GM18907 (cell line): ENCODE data around the gene DICER1.
A peak's percentile ranks its signal among the peaks of the same experiment; 100 is the strongest.
"Not testable (repeated sequence)": the region's sequence is repeated elsewhere in the genome, so short reads cannot be mapped to it uniquely, and the experiment has no call there.

ENCODE experiments used
- ATAC-seq: cut with Tn5 transposase; IDR thresholded peaks from one replicate; pipeline ENCODE4 v1.9.1; 2021; ENCODE audit warnings: mild to moderate bottlenecking, moderate library complexity; ENCODE audit not compliant: unreplicated experiment

DICER1 gene

DNA sequence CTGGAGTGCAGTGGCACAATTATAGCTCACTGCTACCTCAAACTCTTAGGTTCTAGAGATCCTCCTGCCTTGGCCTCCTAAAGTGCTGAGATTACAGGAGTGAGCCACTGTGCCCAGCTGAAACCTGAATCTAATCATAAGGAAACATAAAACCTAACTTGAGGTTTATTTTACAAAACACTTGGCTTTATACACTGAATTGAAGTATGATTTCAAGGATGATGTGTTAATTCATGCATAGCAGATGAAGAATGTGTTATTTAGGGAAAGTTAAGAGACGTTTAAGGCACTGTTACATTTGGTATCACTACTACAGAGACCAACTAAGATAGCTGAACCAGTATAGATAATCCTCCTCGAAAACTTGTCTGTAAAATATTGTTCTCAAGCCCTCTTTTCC lies 6.4 kb downstream of the DICER1 start:
- no peak for ATAC-seq

DNA sequence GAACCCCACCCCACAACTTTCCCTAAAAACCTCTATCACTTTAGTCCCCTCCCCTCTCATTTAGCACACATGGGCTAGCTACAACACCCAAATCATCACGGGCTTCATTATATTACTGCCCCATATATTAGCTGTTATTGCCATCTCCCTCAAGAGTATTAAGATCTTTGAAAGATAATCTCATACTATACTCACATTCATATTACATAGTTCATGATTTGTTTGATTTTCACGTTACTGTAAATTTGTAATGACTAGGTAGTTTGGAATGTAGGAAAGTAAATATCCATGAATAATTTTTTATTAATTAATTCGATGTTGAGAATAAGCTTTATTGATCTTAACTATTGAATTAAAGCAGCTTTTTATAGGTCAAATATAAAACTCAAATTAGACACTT lies 7.9 kb downstream of the DICER1 start:
- ATAC-seq: no peak

DNA sequence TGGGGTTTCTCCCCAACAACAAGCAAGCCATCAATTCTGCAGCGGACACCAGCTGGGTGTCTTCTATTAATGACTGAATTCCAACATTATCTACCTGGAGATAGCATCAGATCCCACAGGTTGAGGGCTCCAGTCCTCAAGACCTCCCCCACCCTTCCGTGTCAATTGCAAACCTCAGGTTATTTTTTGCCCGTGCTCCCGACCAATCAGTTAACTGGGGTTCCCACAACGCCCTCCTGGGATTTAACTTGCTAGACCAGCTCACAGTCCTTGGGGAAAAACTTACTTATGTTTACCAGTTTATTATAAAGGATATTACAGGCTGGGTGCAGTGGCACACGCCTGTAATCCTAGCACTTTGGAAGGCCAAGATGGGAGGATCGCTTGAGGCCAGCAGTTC lies 9.7 kb downstream of the DICER1 start:
- ATAC-seq: no peak

DNA sequence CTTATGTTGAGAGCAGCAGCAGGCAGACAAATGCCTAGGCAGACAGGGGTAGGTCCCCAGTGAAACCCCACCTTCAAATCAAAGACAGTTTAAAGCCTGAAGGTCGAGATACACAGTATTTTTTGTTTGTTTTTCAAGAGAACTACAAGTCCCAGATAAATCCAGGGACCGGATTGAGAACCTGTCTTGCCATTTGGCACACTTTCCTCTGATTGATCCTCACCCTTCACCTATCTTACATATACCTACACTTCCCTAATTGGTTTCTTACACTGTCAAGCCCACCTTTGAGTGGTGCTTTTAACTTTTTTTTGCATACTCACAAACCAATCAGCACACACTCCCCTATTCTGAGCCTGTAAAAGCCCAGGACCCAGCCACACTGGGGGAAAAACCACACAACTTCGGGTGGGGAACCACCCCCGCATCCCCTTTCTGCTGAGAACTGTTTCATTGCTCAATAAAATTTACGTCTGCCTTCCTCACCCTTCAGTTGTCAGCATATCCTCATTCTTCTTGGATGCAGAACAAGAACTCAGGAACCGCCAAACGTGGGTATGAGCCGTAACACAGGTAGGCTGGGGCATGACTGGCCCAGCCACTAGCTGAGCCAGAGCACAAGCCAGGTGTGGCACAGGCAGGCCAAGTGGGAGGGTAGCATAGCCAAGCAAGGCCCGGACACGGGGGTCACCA lies 11.1 kb downstream of the DICER1 start:
- ATAC-seq: no peak

DNA sequence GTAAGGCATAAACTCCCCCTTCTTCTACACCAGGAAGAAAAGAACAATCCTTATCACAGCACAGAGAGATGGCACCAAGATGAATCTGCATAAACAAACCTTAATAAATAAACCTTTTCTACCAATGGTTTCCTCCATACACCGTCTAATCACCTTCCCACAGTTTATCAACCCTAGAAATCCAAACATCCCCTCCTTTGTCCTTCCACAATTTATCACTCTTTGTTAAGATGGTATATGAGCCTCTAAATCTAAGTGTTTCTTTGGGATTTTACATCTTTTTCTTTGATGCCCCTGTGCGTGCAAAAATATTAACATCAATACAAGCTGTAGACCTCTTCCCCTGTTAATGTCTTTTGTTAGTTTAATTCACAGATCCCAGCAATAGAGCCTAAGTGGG lies 12.5 kb downstream of the DICER1 start:
- no peak for ATAC-seq

DNA sequence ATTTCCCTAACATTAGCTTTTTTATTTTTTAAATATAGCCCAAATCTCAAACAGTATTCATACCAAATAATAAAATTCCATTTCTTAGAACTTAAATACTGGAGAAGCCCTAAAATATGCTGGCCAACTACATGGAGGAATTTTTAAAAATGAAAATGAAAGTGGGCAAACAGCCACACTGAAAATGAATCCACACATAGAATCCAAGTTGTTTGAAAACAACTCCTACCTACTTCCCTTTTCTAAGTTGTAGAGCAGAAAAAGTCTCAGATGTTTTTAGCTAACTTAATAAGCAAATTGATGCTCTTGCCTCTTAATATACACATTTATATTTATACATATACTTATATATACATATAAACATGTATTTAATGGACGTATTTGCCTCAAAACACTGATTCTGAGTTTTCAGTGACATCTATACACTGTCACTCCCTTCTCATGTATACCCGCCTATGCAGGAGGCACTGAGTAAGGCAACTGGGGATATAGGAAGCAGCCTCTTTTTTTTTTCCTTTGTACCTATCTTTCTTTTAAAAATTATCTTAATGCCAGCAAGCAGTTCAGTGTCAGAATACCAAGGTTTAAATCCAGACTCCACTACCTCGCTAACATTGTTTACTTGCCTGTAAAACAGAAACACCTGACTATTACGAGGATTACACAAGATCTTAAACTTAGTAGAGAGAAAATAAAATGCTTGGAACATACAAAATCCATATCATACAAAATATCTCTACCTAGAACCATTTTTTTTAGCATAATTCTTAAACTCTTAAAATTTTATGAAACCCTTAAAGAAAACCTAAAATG lies 13.3 kb downstream of the DICER1 start:
- ATAC-seq: peak; percentile 46

DNA sequence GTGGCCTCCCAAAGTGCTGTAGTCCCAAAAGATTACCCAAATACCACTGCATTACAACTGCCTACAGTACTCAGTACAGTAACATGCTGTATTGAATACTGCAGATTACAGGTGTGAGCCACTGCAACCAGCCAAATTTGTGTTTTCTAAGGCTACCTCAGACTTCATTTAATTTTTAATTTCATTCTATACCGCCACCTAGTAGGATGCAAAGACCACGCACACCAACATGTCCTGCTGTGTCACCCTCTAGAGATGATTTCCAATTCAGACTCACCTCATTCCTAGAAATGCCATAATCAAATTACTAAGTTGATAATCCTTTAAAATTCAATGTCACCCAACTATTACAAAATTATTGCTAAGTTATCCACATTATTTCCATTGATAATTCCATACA lies 15.1 kb downstream of the DICER1 start:
- ATAC-seq: no peak

DNA sequence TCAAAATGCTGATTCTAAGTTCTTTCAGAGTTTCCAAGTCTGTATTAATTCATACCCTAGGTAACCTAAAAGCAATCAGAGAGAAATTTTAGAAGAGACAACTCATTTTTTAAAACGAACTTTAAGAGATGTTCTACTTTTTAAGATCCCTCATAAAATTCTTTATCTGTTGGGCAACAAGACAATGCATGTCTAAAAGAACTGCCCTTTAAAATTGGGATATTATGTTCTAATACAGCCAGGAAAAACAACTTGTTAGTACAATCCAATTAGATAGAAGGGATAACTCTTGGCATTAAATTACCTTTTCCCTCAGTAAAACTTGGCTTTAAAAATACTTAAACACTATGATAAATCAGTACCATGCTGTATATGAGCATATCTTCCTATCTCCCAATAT lies 15.6 kb downstream of the DICER1 start:
- no peak for ATAC-seq

DNA sequence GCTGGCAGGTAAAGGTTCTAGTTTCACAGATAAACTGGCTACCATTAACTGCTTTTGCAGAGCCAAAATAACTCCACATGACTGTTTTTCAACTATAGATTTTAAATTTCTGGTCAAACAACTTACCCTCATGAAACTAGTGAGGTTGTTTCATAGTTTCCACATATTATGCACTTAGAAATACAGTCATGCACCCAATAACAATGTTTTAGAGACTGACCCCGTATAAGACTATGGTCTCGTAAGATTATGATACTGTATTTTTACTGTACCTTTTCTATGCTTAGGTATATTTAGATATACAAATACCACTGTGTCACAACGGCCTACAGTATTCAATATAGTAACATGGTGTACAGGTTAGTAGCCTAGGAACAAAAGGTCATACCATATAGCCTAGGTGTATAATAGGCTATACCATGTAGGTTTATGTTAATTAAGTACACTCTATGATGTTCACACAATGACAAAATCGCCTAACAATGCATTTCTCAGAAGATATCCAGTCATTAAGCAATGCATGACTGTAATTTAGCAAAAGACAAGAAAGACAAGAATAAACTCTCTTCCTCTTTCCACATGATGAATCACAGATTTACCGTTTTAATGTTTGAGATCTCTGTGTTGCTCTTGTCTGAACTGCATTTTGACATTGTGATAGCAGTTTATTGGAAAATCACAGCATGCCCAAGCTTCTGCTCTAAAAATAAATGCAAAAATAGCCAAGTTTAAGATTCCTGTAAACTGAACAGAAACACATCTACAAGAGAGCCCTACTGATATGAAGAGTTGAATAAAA lies 17.1 kb downstream of the DICER1 start:
- ATAC-seq: no peak

DNA sequence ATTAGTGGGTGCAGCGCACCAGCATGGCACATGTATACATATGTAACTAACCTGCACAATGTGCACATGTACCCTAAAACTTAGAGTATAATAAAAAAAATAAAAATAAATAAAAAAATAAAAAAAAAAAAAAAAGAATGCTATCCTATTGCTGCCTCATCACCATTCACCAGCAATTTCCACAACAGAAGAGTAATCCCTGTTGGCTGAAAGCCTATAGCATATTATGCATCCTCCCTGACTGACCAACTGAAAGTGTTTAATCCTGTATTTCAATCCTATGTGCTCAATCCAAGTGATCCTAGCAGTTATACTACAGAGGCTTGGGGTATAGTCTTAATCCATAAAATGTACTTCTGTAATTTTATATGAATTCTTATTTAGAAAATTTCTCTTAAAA lies 18.5 kb downstream of the DICER1 start:
- ATAC-seq: no peak

DNA sequence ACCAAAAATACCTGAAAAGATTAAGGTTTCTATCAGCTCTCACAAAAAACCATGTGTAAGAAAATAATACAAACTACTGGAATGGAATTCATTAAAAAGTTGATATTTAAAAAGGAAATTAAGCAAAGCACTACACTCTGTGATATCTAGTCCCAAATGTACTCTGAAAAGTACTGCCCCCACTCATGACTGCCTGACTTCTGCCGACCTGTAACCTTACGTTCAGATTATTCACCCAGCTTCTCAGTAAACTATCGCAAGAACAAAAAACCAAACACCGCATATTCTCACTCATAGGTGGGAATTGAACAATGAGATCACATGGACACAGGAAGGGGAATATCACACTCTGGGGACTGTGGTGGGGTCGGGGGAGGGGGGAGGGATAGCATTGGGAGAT lies 18.9 kb downstream of the DICER1 start:
- not testable (repeated sequence) for ATAC-seq

DNA sequence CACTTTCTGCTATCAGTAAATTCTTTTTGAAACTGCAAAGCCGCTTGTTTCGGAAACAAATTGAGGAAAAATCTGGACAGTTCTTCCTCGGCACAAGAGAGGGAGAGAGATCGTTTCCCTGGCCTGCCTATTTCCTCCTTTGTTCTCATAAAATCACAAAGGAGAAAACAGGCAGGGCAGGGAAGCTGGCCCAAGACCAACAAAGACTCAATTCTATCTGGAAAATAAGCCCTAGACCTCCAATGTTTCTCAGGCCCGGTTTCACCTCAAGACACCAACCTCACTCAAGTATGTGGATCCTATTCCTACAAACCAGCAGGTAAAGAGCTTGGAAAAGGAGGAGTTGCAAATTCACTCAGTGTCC lies 19.5 kb downstream of the DICER1 start:
- no peak for ATAC-seq

DNA sequence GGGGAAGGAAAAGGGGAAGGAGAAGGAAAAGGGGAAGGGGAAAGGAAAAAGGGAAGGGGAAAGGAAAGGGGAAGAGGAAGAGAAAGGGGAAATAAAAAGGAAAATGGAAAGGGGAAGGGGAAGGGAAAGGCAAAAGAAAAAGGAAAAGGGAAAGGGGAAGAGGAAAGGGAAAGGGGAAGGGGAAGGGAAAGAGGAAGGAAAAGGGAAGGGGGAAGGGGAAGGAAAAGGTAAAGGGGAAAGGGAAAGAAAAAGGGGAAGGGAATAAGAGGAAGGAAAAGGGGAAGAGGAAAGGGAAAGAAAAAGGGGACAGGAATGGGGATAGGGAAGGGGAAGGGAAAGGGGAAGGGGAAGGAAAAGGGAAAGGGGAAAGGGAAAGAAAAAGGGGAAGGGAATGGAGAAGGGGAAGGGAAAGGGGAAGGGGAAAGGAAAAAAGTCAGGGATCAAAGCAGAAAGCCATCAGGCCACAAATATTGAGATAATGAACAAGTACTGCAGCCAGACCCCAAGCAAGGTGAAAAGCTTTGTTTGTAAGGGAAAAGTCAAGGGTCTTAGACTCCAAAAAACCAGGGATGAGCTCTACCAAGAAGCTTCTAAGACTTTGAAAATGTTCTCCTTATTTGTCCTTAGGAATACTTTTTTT lies 20.0 kb downstream of the DICER1 start:
- no peak for ATAC-seq

DNA sequence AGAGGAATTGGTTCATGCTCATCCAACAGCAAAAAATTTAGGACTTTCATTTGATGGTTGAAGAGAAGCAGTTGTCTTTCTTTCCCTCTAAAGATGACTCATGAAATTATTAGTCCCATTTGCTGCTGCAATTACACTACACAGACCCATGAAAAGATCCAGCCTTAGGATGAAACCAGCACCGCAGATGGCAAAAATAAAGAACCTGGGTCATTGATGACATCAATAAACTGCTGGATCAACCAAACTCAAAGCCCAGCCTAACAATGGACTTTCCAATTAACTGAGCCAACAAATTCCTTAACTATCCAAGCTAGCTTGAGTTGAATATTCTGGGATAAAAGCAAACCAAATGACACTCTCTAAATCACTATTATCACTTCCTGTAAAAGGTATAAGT lies 20.7 kb downstream of the DICER1 start:
- no peak for ATAC-seq

DNA sequence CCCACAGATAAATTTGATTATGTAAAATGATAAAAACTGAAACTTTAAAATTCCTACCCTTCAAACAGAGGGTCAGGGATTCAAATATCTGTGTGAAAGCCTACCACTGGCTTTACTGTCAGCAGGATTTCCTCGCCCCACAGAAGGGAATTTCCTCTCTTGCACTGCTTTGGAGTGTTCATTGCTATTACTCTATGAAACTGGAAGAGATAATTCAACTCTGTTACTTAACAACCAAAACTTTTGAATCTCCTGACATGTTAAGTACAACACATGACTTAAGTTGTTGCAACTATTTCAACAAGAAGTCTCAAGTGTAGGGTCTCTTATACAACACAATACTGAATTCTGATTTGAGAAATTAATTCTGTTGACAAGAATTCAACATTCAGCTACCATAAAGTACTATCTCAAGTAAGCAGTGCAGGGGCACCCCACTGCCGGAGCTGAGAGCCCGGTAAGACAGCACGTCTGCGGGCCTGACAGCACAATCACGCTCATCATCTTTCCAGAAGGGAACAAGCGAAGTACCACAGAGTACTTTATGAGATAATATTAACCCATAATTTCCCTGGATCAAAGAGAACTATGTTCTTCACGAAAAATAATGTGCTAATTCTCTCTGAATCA lies 22.9 kb downstream of the DICER1 start:
- peak; percentile 66 for ATAC-seq

DNA sequence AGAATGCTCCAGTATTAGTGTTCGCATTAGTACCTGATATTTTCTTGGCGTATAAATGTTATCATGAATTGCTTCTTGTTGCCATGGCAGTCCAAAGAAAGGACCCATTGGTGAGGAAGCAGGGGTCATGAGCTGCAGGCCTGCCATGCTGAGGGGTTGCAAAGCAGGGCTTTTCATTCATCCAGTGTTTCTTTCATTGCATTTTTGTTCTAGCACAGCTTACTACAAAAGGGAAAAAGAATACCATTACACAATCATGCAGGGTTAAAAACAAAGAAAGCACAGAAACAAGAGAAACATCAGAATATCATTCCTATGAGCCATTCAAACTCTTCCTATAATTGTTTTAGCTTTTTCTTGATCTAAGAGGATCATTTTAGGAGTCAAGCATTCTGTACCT lies 24.0 kb downstream of the DICER1 start:
- ATAC-seq: no peak

DNA sequence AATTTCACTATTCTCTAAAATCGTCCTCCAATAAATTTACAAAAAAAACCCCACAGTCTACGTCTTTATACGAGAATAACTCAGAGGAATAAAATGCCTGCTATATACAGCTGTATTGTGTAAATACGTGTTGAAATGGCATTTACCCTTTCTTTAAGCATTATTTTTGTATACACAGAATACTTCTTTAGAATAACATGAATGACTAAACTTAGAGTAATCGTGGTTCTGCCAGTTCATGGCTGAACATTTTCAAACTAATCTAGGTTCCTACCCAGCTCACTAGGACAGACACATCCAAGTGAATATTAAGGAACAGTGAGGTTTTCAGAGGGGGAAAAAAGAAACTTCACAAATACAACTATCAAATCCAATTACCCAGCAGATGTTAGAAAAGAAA lies 24.6 kb downstream of the DICER1 start:
- ATAC-seq: no peak

DNA sequence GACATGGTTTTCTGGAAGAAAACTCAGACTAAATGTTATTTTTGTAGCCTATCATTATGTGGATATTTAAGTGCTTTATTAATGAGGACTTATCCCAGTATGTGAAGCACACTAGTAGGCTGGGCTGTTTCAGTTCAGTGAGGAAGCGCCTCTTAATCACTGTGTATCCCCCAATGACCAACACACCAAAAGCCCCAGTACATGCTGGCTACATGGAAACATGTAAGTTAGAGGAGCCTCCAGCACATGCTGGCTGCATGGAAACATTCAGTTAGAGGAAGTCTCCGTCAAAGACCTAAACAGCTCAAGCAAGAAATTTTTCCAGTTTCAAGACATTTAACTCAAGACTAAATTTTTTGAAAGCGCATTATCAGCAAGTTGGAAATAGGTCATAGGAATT lies 26.8 kb downstream of the DICER1 start:
- ATAC-seq: no peak

DNA sequence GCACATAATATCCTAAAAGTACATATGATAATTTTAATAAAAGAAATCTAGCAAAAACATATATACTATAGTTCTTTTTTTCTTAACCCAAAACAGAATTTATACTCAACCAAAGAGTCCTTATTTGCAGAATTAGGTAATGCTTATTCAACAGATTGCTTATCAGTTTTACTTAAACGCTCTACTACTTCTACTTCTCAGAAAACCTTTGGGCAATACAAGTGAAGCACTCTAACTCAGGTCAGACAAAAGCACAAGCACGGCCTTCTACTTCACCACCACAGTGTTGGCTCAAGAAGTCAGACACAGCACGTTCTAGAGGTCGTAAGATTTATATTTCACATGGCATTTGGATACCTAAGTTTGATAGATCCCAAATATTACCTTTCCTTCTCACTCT lies 29.2 kb downstream of the DICER1 start:
- no peak for ATAC-seq

DNA sequence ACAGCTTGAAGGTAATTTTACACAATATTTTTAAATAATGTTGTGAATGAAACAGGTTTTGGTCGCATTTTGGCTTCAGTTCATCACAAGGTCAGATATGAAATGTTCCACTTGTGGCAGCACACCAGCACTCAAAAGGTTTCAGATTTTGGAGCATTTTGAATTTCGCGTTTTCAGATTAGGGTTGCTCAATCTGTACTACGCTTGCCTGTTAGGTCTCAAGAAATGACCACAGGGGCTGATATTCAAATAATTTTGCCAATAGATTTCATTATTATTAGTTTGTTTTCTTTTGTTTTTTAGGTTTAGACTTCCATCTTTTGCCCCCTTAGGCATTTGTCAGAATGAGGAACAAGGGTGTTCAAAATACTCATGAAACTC lies 29.8 kb downstream of the DICER1 start:
- no peak for ATAC-seq
